Stomach (tissue), 4 donors: Measurements from ENCODE around the gene IFT52.

Experiments
- EP300 ChIP-seq: sonication (generic); formaldehyde crosslinking; IDR thresholded peaks from one replicate; pipeline ENCODE4 v1.6.1; 2017; ENCODE audit warnings: antibody characterized with exemption
- POLR2A ChIP-seq, 4 donors: fragments of 450-650 bp; IDR thresholded peaks; one replicate each; pipeline ENCODE4 v1.6.1; 2016; ENCODE audit warnings: antibody characterized with exemption in 4 of 4, control low read depth in 2 of 4, mild to moderate bottlenecking in 1 of 4, moderate library complexity in 1 of 4
- TF ChIP-seq, protein P1 (sequence below), 7 experiments: fragments of 450-650 bp in 4 of 7; fragments of 200-600 bp in 3 of 7; sonication (generic) in 3 of 7; IDR thresholded peaks; one replicate each; pipeline ENCODE4 v1.5.1; 2016 to 2019; ENCODE audit warnings: antibody characterized with exemption in 7 of 7, control low read depth in 2 of 7, mild to moderate bottlenecking in 1 of 7

DNA sequence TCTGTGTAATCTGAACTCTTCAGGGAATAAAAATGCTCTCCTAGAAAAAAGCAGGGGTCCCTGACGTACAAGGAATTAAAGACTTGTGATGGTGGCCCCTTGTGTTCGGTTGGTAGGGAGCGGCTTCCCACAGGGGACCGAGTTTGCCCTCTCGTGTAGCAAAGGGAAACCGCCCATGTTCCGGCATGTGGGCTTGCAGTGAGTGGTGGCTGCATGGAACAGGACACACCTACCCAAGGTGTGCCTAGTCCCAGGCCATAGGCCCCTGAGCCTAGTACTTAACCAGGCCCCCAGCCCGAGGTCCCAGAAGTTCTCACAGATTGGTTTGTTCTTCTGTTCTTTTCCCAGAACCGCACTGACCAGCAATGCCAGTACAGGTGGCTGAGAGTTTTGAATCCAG lies 91.7 kb downstream of the IFT52 start:
- TF ChIP-seq, protein P1, sequence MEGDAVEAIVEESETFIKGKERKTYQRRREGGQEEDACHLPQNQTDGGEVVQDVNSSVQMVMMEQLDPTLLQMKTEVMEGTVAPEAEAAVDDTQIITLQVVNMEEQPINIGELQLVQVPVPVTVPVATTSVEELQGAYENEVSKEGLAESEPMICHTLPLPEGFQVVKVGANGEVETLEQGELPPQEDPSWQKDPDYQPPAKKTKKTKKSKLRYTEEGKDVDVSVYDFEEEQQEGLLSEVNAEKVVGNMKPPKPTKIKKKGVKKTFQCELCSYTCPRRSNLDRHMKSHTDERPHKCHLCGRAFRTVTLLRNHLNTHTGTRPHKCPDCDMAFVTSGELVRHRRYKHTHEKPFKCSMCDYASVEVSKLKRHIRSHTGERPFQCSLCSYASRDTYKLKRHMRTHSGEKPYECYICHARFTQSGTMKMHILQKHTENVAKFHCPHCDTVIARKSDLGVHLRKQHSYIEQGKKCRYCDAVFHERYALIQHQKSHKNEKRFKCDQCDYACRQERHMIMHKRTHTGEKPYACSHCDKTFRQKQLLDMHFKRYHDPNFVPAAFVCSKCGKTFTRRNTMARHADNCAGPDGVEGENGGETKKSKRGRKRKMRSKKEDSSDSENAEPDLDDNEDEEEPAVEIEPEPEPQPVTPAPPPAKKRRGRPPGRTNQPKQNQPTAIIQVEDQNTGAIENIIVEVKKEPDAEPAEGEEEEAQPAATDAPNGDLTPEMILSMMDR (IDR thresholded peaks at IDR 0.05) = no peak
- no peak for TF ChIP-seq POLR2A (IDR thresholded peaks at IDR 0.05)
- no peak for TF ChIP-seq EP300
